Heart left ventricle (tissue), 16 donors: ENCODE results near the gene GBP5. TPM values are rescaled to one million over a fixed set of nuclear protein-coding genes. Genes with fewer than 3 reads are reported as not detected.
"Not testable (repeated sequence)": the region's sequence is repeated elsewhere in the genome, so short reads cannot be mapped to it uniquely, and the experiment has no call there.

ENCODE experiments used
- ATAC-seq, 4 donors: fragments of 200-7000 bp; cut with Tn5 transposase; one replicate each; pipeline ENCODE4 v1.9.1; 2020 to 2022; ENCODE audit warnings: moderate library complexity in 4 of 4, mild to moderate bottlenecking in 3 of 4, moderate number of reproducible peaks in 1 of 4
- DNase-seq, 5 donors: peaks; one replicate each; pipeline ENCODE4 v3.0.0-alpha.2; 2020
- H3K27ac ChIP-seq, 12 donors: fragments of 200-600 bp; sonication (generic) in 4 of 12; one replicate each; pipeline versions ENCODE4 v1.5.0 to v1.8.0; 2016 to 2022; ENCODE audit warnings: mild to moderate bottlenecking in 2 of 12
- H3K27me3 ChIP-seq, 9 donors: fragments of 200-600 bp; sonication (generic) in 2 of 9; one replicate each; pipeline versions ENCODE4 v1.5.1 to v1.8.0; 2016 to 2022; ENCODE audit warnings: mild to moderate bottlenecking in 3 of 9
- H3K36me3 ChIP-seq, 9 donors: fragments of 200-600 bp; sonication (generic) in 2 of 9; one replicate each; pipeline versions ENCODE4 v1.5.0 to v1.8.0; 2018 to 2022; ENCODE audit warnings: mild to moderate bottlenecking in 2 of 9
- H3K4me1 ChIP-seq, 12 donors: fragments of 200-600 bp; sonication (generic) in 4 of 12; one replicate each; pipeline versions ENCODE4 v1.5.0 to v1.8.0; 2016 to 2022; ENCODE audit warnings: mild to moderate bottlenecking in 3 of 12
- H3K4me3 ChIP-seq, 12 donors: fragments of 200-600 bp; sonication (generic) in 4 of 12; one replicate each; pipeline versions ENCODE4 v1.5.0 to v1.8.0; 2017 to 2022; ENCODE audit warnings: mild to moderate bottlenecking in 9 of 12, moderate library complexity in 4 of 12
- H3K9me3 ChIP-seq, 12 donors: fragments of 200-600 bp; sonication (generic) in 4 of 12; one replicate each; pipeline versions ENCODE4 v1.5.0 to v1.8.0; 2016 to 2022; ENCODE audit warnings: mild to moderate bottlenecking in 1 of 12
- POLR2A ChIP-seq, 2 donors: fragments of 450-650 bp; IDR thresholded peaks; one replicate each; pipeline ENCODE4 v1.6.1; 2017; ENCODE audit warnings: antibody characterized with exemption in 2 of 2, mild to moderate bottlenecking in 2 of 2, moderate library complexity in 2 of 2
- WGBS, 4 donors: extraction: QIAGEN DNeasy Blood & Tissue Kit in 2 of 4; methylation state at CpG; one replicate each; pipeline versions ENCODE4 v1.1.5 to v1.1.7; 2013 to 2018; 5-methylcytosine and 5-hydroxymethylcytosine counted together
- intact Hi-C, 10 donors: fragments of 100-400 bp; cut with DNase I; formaldehyde crosslinking; loops; one replicate each; pipeline versions ENCODE4 v1.11.1 to v1.14.2; 2022
- long read RNA-seq, 3 donors: library from polyadenylated mRNA; unstranded; transcript quantifications; one replicate each; pipeline ENCODE4 v2.0.0, GENCODE V29; 2020 to 2021
- polyA plus RNA-seq, 2 donors: library from polyadenylated mRNA; stranded (reverse); fragments of 200-250 nt; gene quantifications; one replicate each; pipeline ENCODE4 v1.2.3, GENCODE V29; 2013
- total RNA-seq, 9 donors: library from RNA; depleted of rRNA in 2 of 9; stranded (reverse); fragments of >200 nt in 2 of 9; fragmentation: NEBNext Ultra II Directional in 3 of 9; extraction: Animal tissue kit (Norgen Biotek cat#: 25700) in 3 of 9; gene quantifications; one replicate each; pipeline versions ENCODE4 v1.1.0 to v1.2.4, GENCODE V29; 2016 to 2023
- TF ChIP-seq, protein P1 (sequence below), 12 donors: fragments of 200-600 bp; sonication (generic) in 4 of 12; IDR thresholded peaks; one replicate each; pipeline versions ENCODE4 v1.5.0 to v1.8.0; 2018 to 2022; ENCODE audit warnings: antibody characterized with exemption in 12 of 12, mild to moderate bottlenecking in 5 of 12
- donor health status: ischemic (EF 13 %, LVEDD 7.1; RV severe dilation, severe dysfunction).
- donor health status: healthy with polysubstance abuse.
- donor health status: DM: no; HTN: yes; CAD: no.
- donor health status: DM: no; HTN: no; CAD: no.
- donor health status: ischemic (EF 25% LVEDD 6.9; RV normal size, moderate dysfunction).
- donor health status: ischemic (EF 25% LVEDD 5.7; RV mildly dilated, moderate dysfunction).
- donor health status: healthy.
- donor health status: DM: yes; HTN: yes; CAD: no.
- donor health status: ischemic (EF 35%, LVEDD 5.7; RV mildly dilated, moderate dysfunction).
- donor health status: nonischemic (EF 11% LVEDD 7.7; RV severe dilation, severe dysfunction).
- donor health status: DM: yes; HTN: yes; CAD: no.
- donor health status: PGD.
- donor health status: ischemic (EF 29% LVEDD 5.4; RV normal size, mild dysfunction).
- donor health status: nonischemic (EF 23%, LVEDD 6.1; RV moderate dilation, normal function).

Gene GBP5, protein sequence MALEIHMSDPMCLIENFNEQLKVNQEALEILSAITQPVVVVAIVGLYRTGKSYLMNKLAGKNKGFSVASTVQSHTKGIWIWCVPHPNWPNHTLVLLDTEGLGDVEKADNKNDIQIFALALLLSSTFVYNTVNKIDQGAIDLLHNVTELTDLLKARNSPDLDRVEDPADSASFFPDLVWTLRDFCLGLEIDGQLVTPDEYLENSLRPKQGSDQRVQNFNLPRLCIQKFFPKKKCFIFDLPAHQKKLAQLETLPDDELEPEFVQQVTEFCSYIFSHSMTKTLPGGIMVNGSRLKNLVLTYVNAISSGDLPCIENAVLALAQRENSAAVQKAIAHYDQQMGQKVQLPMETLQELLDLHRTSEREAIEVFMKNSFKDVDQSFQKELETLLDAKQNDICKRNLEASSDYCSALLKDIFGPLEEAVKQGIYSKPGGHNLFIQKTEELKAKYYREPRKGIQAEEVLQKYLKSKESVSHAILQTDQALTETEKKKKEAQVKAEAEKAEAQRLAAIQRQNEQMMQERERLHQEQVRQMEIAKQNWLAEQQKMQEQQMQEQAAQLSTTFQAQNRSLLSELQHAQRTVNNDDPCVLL
- total RNA-seq (10 to 100 TPM in 2 of 9 donors, 1 to 10 TPM in 1, under 1 TPM in 6; 0.07 to 71.2 (median 0.72) TPM), polyA plus RNA-seq (under 1 TPM; 0.27 to 0.36 TPM)
- long read RNA-seq, donor 1, result 0 reads
- long read RNA-seq, donor 2, result 0 reads
- long read RNA-seq, donor 3, partial matches to known transcripts, result 0 of 1 reads
- long read RNA-seq, donor 3, other reads (novel, unspliced or antisense), result 1 of 1 reads

DNA sequence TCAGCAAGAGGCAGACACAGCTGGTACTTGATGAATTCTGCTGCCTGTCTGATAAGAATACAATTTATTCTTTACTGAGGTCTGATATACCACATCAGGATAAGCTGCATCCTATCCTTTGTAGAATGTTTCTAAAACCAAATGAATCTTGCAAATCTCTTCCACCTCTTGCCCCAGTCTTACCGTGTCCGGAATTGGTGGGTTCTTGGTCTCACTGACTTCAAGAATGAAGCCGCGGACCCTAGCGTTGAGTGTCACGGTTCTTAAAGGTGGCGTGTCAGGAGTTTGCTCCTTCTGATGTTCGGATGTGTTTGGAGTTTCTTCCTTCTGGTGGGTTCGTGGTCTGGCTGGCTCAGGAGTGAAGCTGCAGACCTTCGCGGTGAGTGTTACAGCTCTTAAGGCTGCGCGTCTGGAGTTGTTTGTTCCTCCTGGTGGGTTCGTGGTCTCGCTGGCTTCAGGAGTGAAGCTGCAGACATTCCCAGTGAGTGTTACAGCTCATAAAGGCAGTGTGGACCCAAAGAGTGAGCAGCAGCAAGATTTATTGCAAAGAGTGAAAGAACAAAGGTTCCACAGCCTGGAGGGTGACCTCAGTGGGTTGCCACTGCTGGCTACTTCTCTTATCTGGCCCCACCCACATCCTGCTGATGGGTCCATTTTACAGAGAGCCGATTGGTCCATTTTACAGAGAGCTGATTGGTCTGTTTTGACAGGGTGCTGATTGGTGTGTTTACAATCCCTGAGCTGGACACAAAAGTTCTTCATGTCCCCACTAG, at the start of gene GBP5:
Gene GBP5, minus strand, starts transcription at position 592 of the 773 bp plus-strand sequence. CDS start 3,305 bp downstream, outside the sequence.
- ATAC-seq (peak in 1 of 4 donors; percentile 41), DNase-seq (peak in 2 of 5 donors; percentile 29 to 31)
- Histone ChIP-seq H3K4me1 (peaks cover 0 to 74% (median 0%) of the 10 kb centered on the region in 12 donors), H3K36me3 (peaks cover 0 to 29% (median 0%) of the 10 kb centered on the region in 9 donors), H3K27ac (peak within 1 kb of the TSS in 1 of 12 donors; percentile 79), H3K4me3 (peak within 1 kb of the TSS in 8 of 12 donors; percentile 1 to 58 (median 26))
- intact Hi-C loops, H3K27me3 ChIP-seq, H3K9me3 ChIP-seq: not testable (repeated sequence)
- 84 to 91% (median 90%) methylated on average over 12 to 16 of the region's 16 CpGs for WGBS, 4 donors

DNA sequence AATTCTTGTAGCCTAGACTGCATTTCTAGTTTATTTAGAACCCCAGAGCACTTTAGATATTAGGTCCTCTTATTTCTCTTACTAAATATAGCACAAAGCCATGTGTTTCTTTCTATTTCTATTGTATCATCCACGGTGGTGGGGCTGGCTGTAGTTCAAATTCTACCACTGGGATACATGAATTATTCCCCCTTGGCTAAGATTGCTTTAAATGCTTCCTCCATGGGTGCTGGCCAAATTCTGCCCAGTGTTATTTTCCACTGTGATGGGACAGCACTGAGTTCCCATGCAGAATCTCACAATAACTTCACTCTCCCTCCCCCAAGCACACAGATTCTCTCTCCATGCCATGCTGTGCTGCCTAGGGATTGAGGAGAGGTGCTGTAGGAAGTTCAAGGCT, 49.7 kb upstream of the GBP5 start:
- DNase-seq (peak in 4 of 5 donors; percentile 49 to 65 (median 61)), ATAC-seq (peak; percentile 92 to 97 (median 95))
- Histone ChIP-seq H3K36me3 (no peaks in the 10 kb centered on the region), H3K9me3 (peaks cover 0 to 42% (median 2%) of the 10 kb centered on the region in 12 donors), H3K4me3 (no peak overlapping the region), H3K27ac (peak overlapping the region in 5 of 12 donors; percentile 5 to 56 (median 41)), H3K27me3 (no peaks in the 10 kb centered on the region), H3K4me1 (peaks cover 0 to 14% (median 11%) of the 10 kb centered on the region in 12 donors)
- 0 to 13% (median 3%) methylated on average over 1 of the region's 1 CpG for WGBS, 4 donors
- intact Hi-C loops, result no loop called here
- TF ChIP-seq, protein P1, sequence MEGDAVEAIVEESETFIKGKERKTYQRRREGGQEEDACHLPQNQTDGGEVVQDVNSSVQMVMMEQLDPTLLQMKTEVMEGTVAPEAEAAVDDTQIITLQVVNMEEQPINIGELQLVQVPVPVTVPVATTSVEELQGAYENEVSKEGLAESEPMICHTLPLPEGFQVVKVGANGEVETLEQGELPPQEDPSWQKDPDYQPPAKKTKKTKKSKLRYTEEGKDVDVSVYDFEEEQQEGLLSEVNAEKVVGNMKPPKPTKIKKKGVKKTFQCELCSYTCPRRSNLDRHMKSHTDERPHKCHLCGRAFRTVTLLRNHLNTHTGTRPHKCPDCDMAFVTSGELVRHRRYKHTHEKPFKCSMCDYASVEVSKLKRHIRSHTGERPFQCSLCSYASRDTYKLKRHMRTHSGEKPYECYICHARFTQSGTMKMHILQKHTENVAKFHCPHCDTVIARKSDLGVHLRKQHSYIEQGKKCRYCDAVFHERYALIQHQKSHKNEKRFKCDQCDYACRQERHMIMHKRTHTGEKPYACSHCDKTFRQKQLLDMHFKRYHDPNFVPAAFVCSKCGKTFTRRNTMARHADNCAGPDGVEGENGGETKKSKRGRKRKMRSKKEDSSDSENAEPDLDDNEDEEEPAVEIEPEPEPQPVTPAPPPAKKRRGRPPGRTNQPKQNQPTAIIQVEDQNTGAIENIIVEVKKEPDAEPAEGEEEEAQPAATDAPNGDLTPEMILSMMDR (IDR thresholded peaks at IDR 0.05), result no peak
- no peak for TF ChIP-seq POLR2A (IDR thresholded peaks at IDR 0.05)

DNA sequence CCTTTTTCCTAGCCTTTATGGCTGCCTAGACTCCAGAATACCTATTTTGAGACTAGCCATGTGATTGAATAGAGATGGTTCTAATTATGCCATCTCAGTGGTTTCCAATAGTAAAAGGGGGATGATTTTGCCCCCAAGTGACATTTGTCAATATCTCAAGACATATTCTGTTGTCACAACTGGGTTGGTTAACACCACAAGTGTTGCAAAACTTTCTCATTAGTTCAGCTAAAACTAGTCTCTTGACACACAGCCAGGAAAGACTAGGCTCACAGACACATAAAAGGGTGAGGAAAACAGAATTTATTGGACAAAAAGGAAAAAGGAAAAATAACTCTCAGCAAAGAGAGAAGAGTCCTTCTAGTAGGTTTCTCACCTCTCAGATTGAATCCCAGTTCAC, 39.9 kb upstream of the GBP5 start:
- Histone ChIP-seq H3K4me3 (no peak overlapping the region), H3K4me1 (peaks cover 0 to 38% (median 26%) of the 10 kb centered on the region in 12 donors), H3K27me3 (no peaks in the 10 kb centered on the region), H3K27ac (peak overlapping the region in 4 of 12 donors; percentile 29 to 79 (median 66)), H3K36me3 (no peaks in the 10 kb centered on the region), H3K9me3 (peaks cover 0 to 27% (median 2%) of the 10 kb centered on the region in 12 donors)
- DNase-seq, result no peak
- TF ChIP-seq POLR2A (IDR thresholded peaks at IDR 0.05), result no peak
- TF ChIP-seq, protein P1 (IDR thresholded peaks at IDR 0.05), result no peak
- intact Hi-C loops, result loop anchor here in 2 of 10 donors (5.0 kb wide), 1 partner anchor 115 kb away; the partner anchor contains the start of gene GBP4 (in 2 of the 2)
- ATAC-seq, result no peak

DNA sequence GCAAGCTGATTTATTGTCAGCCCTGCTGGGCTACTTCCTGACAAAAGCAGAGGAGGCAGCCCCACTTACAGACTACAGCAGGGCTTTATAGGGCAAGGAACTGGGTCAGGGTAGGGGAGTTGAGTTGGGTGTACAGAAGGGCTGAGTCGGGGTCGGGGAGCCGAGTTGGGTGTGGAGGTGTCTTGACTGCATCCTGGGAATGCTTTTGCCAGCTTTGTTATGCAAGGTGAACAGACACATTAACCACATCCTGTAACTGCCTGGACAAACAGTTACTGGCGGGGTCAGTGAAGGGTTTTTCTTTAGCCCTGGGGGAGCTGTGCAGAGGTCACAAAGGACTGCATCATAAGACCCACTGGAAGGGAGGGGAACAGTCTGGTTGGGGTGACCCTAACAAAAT, 39.1 kb upstream of the GBP5 start:
- WGBS, 4 donors, result 50 to 69% (median 63%) methylated on average over 4 of the region's 4 CpGs
- Histone ChIP-seq H3K4me3 (no peak overlapping the region), H3K4me1 (peaks cover 0 to 38% (median 26%) of the 10 kb centered on the region in 12 donors), H3K36me3 (no peaks in the 10 kb centered on the region), H3K27ac (peak overlapping the region in 11 of 12 donors; percentile 43 to 91 (median 73)), H3K9me3 (peaks cover 0 to 27% (median 2%) of the 10 kb centered on the region in 12 donors), H3K27me3 (no peaks in the 10 kb centered on the region)
- intact Hi-C loops, result loop anchor here in 2 of 10 donors (5.0 kb wide), 1 partner anchor 114 kb away; the partner anchor contains the start of gene GBP4 (in 2 of the 2)
- ATAC-seq (peak in 3 of 4 donors; percentile 55 to 81 (median 61)), DNase-seq (peak in 4 of 5 donors; percentile 21 to 38 (median 31))
- no peak for TF ChIP-seq POLR2A (IDR thresholded peaks at IDR 0.05)
- TF ChIP-seq, protein P1 (IDR thresholded peaks at IDR 0.05), result no peak
